Inflammatory macrophage treated with lipopolysaccharide for 4 hours (primary cell): Measurements from ENCODE around the gene WDR1.

ENCODE experiments used
- DNase-seq: peaks from one replicate; pipeline ENCODE4 v3.0.0-alpha.2; 2020

WDR1 gene

DNA sequence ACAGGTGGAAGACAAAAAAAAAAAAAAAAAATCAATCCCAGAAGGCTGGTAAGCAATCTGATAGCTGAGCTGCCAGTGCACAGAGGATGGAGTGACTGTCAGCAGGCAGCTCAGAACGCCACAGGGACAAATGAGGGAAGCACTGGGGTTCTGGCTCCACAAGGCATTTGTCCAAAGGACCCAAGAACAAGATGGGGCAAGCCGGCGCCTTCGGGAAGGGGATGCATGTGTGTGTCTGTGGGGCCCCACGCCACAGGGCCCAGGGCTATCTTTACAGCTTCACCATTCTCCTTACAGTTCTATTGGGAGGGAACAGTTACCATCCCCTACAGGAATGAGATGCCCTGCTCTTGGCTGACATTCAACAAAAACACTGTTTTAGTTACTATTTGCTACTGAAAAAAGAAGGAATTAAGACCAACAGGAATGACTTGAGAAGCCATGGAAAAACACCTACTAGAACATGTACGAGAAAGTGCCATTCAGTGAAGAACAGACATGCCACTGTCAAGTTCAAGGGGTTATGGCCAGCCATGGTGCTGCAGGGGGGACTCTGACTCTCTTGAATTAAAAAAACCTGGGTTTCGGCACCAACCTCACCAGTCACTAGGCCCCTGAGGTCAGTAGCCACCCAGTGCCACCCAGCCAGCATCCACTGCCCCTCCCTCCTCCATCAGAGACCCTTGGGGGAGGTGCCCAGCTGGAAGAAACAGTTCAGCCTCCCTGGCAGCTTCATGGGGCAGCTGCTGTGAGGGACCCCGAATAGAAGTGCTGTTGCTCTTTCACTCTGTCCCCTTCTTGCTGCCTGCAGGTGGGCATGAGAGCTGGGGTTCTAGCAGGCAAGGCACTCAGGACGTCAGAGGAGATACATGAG lies 18.5 kb downstream of the WDR1 start:
- no peak for DNase-seq

- peak; percentile 4 for DNase-seq
These were observed 19.6 kb downstream of the WDR1 start for GRCh38 chr4:10096978-10097335.

GRCh38 chr4:10096201-10096977 lies 20.2 kb downstream of the WDR1 start:
- DNase-seq = peak; percentile 91

DNA sequence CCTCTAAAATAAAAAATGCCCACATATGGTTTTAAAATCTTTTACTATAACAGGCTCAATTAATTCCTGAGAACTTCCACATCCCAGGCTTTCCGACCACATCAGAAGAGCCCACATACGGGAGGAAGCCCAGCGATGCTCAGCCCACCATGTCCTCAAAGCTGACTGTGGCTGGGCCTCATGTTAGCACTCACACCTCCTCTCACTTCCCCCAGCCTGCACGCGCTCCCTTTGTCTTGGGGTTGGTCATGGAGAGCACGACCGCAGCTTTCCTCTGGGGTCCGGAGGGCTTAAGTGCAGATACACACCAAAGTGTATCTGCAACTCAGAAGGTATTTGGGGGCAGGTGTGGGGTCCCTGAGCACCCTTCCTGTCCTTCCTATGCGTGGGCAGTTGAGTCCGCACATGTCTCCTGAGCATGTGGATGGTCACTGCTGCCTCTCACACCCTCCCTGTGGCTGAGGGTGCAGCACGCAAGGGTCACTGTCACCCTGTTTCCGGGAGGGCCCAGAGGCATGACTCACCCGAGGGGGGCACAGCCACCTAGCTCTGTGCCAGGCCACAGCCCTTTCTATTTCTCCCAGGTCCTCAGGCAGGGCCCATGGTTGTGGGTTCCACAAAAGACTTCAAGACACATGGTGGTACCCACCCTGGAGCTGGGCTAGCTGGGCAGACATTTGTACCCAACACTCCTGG lies 21.2 kb downstream of the WDR1 start:
- peak; percentile 38 for DNase-seq

- no peak for DNase-seq
These were observed 21.8 kb downstream of the WDR1 start for GRCh38 chr4:10094841-10095240.

DNA sequence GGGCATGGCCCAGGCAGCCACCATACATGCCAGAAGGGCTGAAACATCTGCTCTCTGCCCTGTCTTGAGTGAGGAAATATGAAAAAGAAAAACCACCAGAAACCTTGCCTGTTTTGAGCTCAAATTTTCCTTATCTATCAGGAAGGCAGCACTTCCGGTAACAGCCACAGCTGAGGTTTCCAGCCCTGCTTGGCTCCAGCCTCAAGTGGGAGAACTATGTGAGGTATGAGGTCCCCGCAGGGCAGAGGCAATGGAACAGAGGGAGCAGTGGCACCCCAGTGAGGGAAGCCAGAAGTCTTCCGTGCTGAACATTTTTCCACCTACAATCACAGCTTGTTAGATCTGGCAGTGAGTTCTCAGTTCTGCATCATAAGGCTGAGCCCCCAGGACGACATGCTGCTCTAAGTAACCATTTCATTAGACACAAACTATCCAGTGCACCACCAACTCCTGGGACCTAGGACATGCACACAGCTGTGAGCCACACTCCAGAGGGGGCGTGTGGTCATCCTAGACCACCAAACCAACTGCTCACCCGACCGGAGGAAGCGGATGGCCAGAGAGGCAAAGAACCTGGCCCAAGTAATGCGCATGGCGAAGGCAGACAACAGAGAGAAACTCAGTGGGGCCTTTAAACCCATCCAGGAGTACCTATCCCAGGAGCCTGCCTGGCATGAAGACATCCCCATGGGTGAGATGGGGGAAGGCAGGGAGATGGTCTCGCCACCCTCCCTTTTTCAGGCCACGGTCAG lies 22.6 kb downstream of the WDR1 start:
- DNase-seq = no peak

- DNase-seq = no peak
These were observed 23.4 kb downstream of the WDR1 start for GRCh38 chr4:10093271-10093621.

DNA sequence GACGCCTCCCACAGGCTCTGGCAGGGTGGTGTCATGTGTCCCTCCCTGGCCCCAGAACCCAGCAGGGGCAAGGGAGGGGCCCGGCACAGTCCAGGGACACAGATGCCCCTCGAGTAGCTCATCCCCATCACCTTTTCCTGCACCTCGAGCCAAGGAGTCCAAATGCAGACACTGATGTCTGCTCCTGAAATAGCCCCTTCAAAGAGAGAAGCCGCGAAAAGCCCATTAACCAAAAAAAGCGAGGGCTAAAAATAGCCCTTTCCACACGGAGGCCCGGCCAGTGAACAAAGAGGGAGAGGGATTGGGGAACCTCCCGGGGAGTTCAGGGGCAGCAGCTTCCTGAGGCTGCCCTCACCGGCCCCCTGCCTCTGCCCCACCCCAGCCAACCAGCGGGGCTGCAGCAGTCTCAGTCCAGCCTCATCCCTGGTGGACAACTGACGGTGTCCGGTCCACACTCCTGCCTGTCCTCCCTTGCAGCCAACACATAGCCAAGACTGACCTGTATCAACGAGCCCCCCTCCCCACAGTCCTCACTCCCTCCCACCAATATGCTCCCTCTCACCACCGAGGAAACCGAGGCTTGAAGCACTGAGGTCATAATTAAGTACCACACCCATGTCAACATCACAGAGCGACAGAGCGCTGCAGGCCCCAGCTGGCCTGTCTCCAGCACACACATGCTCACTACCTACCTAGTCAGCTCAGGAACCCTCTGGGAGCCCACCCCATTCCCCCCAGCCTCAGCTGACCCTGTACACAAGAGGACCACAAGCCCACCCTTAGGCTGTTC lies 23.9 kb downstream of the WDR1 start:
- no peak for DNase-seq

DNA sequence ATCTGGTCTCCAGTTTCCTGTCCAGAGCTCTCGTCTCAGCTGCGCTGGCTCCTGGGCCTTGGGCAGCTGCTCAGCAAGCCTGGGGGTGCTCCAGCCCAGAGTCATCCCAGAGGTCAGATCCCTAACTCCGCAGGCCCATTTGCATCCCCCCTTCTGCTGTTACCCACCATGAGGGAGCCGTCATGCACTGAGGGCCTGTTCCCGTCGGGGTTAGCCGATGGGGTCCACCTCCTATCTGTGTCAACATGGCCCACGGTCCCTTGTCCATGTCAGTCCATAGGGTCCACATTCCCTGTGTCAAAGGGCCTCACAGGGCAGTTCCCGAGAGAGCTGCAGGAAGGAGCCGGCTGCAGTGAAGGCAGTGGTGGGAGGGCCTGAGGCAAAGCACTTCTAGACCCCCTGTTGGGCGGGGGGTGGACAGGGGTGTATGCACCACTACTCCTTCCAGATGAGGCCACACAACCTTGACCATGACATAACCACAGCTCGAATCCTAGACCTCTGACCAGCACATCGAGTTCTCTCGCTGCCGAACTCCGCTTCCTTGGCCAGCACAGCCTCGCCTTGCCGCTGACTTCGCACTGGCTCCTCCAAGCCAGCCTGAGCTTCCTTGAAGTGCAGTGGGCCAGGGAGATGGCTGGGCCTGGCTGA lies 24.9 kb downstream of the WDR1 start:
- DNase-seq = no peak

DNA sequence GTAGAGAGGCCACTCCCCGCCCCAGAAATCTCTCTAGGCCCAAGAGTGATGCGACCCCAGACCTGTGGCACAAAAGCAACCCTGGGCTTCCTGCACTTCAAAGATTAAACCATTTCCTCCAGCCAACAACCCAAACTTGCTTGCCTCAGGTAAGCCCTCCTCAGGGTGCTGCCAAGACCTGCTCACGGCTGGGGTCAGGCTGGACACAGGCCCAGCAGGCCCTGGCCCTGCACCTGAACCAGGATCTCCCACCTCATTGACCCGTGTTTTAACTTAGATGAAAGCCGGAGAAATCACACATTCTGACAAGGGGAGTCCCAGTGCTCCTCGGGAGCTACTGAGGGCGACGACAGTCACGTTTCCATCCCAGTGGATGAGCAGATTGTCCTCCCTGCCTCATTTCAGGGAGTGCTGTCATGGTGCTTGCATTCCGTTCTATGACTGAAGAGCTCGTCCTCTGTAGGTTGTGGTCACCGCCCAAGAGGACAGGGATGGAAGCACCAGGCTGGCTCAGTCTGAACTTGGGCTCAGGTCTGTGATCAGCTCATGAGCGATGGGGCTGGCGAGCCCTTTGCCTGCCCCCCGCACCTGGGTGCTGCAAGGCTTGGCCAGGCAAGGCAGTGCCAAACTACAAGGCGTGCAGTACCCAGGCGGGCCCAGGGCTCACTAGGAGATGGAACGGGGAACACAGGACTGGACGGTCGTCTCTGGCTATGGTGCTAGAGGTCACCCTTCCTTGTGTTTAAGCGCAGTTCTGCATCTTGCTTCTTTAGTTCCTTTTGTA lies 25.9 kb downstream of the WDR1 start:
- no peak for DNase-seq

GRCh38 chr4:10089346-10089745 lies 27.3 kb downstream of the WDR1 start:
- no peak for DNase-seq

- no peak for DNase-seq
These were observed 28.2 kb downstream of the WDR1 start for GRCh38 chr4:10088135-10089010.

DNA sequence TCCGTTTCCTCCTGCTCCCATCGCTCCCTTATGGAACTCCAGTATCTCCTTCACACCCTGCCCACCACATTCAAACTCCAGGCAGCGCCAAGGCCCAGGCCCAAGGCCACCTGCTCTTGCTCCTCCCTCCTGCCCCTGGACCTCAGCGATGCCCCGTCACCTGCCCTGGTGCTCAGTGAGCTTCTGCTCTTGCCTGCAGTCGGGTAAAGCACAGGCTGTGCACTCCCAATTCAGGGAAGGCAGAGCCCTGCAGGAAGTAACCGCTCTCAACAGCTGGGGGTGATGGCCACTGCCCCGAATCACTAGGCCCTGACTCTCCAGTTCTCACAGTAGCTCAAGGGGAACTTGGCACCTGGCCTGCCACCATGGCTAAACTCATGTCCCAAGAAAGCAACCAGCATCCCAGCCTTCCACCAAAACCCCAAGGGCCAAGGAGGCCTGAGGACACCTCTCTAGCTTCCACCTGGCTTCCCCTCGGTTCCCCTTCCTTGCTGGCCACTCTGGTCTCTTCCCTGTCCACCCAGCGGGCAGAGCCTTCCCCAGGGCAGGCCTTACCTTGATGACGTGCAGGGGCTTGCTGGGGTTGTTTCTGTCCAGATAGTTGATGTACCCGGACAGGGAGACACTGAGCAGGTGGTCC lies 29.3 kb downstream of the WDR1 start:
- no peak for DNase-seq

DNA sequence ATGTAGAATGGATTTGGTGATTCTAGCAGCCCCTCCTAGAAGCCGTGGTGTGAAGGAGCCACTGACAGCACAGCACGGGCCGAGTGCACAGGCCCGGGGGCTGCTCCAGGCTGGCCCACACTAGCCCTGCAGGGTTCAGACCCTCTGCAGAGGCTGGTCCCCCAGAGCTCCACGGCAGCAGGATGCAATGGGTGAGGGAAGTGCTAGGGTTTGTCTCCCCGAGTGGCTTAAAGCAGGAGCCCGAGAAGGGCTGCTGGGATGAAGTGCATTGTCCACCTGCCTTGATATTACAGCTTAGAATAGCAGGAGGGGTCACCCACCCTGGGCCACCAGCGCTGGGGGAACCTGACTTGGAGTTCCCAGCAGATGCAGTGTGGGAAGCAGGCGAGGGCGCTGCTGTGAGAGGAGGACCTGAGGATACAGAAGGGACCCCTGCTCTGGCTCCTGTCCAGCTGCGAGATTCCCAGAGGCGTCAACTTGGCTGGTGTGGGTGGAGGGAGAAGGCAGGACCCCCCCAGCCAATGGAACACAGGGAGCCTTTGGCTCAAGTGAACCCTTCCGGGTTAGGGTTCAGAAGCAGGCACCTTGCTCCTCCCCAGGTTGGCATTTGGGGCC lies 30.0 kb downstream of the WDR1 start:
- DNase-seq = no peak

- DNase-seq = no peak
These were observed 30.6 kb downstream of the WDR1 start for GRCh38 chr4:10085828-10086505.

DNA sequence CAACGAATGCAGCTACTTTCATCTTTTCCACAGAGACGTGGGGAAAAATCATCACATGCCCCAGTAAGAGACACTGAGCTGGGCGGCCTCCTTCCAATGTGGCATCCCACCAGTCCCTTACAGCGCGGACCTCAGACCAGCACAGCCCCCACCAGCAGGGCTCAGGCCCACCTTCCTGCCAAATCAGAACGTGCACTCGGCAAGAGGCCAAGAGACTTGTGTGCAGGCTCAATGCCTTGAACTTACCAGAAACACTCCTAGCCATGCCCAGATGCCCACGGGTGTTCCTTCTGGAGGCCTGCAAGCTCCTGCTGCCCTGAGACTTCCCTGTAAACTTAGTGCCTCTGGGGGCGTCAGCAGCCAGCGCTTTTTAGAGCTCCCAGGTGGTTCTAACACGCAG lies 31.2 kb downstream of the WDR1 start:
- DNase-seq = no peak

GRCh38 chr4:10084651-10085358 lies 31.8 kb downstream of the WDR1 start:
- no peak for DNase-seq
